Epithelial cell of prostate (primary cell): ENCODE results near the gene RFTN1.

Experiments used
- DNase-seq: peaks from one replicate; pipeline ENCODE4 v3.0.0-alpha.2; 2011; ENCODE audit warnings: low read depth, low spot score
- H3K27ac ChIP-seq: fragments of 450-650 bp; 2 replicates; pipeline ENCODE4 v1.5.1; 2017; ENCODE audit warnings: mild to moderate bottlenecking

The RFTN1 gene

GRCh38 chr3:16529264-16529663 is 15.8 kb upstream of the RFTN1 start:
- DNase-seq = no peak
- H3K27ac ChIP-seq = no peak overlapping the region

DNA sequence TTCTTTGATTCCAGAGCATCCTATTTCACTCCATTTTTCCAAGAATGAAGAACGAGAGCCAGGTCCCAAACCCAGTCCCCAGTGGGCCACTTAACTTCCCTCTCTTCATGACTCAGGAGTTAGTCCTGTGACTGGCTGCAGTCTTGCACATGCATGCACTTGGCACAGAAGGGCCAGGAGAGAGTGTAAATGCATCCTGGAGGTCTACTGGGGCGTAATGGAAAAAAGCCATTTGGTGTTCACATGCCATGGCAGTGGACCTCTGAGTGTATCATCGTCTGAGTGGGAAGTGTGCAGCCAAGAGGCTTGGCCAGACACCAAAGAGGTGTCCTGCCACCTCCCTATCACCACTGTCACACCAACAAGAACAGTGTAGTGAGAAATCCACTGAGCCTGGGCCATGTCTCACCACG is 15.1 kb upstream of the RFTN1 start:
- H3K27ac ChIP-seq = no peak overlapping the region
- no peak for DNase-seq

DNA sequence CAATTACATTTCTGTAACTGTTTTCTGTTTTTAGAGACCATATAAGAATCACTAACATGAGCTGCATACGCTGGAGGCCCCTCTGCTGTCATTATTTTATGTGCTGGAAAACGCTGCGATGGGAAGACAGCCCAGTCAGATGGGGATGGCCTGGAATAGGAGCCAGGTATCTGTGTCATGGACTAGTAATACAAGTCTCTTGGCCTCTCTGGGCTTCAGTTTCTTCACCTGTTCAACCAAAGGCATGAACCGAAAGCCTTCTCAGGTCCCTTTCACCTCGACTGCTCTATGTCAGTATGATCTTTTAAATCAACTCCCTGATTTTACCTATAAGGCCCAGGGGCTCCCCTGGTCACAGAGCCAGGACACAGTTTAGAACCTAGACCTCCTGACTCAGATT is 14.6 kb upstream of the RFTN1 start:
- no peak overlapping the region for H3K27ac ChIP-seq
- no peak for DNase-seq

DNA sequence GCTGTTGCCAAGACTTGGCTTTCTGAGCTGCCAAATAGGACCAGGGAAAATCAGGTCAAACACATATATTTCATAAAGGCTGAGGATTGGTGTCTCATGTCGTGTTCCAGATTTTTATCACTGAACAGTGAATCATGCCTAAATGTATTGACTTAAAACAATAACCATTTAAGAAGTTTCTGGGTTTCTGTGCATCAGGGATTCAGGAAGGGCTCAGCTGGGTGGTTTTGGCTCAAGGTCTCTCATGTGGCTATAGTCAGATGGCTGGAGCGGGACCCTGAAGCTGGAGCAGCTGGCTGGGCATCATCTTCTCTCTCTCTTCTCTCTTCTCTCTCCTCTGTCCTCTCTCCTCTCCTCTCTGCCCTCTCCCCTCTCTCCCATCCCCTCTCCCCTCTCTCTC is 10.7 kb upstream of the RFTN1 start:
- DNase-seq = no peak
- H3K27ac ChIP-seq = no peak overlapping the region

DNA sequence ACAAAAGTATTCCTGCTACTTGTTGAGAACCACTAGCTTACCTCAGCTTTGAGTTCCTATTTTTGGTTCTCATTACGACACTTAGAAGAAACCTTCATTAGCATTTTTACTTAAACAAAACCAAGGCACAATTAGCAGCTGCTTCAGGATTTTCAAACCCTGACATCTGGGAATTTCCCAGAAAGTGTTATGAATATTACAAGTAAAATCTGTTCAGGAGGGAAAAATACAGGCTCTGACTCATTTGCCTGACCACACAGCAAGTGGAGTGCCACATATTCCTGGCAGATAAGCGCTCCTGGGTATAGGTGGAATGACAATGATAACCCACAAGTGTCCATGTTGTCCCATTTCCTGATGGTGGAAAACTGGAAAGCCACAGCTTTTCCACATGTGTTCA is 10.3 kb upstream of the RFTN1 start:
- no peak overlapping the region for H3K27ac ChIP-seq
- no peak for DNase-seq

- no peak overlapping the region for H3K27ac ChIP-seq
- DNase-seq = no peak
Measured at GRCh38 chr3:16522834-16523233, 9.3 kb upstream of the RFTN1 start.

- DNase-seq = no peak
- H3K27ac ChIP-seq = no peak overlapping the region
Measured at GRCh38 chr3:16520970-16521881, 7.7 kb upstream of the RFTN1 start.

- DNase-seq = no peak
- H3K27ac ChIP-seq = no peak overlapping the region
Measured at GRCh38 chr3:16520241-16520969, 6.9 kb upstream of the RFTN1 start.

- no peak overlapping the region for H3K27ac ChIP-seq
- no peak for DNase-seq
Measured at GRCh38 chr3:16516695-16517481, 3.4 kb upstream of the RFTN1 start.

- no peak for DNase-seq
- no peak overlapping the region for H3K27ac ChIP-seq
Measured at GRCh38 chr3:16515885-16516420, 2.5 kb upstream of the RFTN1 start.

DNA sequence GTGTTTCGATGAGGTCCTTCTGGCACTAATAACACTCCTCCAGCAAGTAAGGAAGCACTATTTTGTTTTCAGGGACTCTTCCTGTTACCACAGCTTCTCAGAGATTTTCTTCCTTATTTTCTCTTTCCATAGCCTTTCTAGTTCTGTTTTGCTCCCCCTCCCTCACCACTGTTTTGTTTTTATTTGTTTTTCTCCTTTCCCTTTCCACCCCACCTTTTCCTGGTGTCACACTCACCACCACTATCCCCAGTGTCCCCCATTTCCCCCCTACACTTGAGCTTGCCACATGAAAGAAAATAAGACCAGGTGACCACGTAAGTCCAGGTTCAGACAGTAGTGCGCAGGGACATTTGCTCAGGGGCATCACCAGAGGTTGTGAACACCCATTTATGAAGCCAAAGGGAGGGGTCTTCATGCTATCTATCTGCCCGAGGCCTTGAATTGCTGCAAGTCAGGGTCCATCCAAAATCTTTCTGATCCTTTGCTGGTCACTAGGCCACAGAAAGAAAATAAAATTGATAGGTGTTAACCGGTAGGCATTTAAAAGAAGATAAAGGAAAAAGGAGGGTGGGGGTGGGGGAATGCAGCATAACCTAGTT is 1.4 kb upstream of the RFTN1 start:
- no peak overlapping the region for H3K27ac ChIP-seq

GRCh38 chr3:16514021-16514700 is 662 bp upstream of the RFTN1 start:
- DNase-seq = no peak
- H3K27ac ChIP-seq = no peak overlapping the region

More for the DNA sequence above, 1.4 kb upstream of the RFTN1 start:
- no peak for DNase-seq

GRCh38 chr3:16512435-16513140 is 911 bp downstream of the RFTN1 start:
- no peak for DNase-seq
- no peak overlapping the region for H3K27ac ChIP-seq

DNA sequence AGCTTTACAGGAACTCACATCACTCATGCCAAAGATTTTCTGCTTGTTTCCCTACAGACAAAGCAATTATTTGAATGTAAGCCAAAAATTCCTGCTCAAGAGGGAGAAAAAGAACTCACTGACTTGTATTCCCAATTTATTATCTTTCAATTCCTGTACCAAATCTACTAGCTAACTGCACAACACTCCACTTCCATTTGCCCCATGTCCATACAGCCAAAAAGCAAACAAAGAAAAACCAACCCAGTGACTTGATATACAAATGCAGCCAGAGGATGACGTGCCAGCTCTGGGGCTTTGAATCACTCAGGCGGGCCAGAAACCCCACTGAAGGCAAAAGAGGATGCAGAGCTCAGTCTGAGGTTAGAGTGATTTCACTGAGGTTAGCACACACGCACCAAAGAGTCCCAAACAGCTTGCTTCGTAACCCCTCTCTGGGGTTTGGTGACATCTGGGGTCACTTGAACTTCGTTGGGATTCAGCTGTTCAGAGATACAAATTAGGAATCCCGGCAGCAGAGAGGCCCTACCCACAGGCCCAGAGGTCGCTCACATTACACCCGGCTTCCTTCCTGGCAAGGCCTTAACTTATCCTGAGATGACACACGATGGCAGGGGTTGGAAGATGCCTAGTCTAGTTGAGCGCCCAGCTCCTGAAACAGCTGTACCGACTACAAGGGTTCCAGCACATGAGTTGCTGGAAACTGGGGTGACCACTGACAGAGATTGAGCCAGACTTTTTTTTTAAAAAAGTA is 1.6 kb downstream of the RFTN1 start:
- no peak for DNase-seq
- no peak overlapping the region for H3K27ac ChIP-seq

GRCh38 chr3:16510620-16511319 is 2.7 kb downstream of the RFTN1 start:
- no peak overlapping the region for H3K27ac ChIP-seq
- no peak for DNase-seq

- no peak overlapping the region for H3K27ac ChIP-seq
- no peak for DNase-seq
Measured at GRCh38 chr3:16509721-16510619, 3.5 kb downstream of the RFTN1 start.

DNA sequence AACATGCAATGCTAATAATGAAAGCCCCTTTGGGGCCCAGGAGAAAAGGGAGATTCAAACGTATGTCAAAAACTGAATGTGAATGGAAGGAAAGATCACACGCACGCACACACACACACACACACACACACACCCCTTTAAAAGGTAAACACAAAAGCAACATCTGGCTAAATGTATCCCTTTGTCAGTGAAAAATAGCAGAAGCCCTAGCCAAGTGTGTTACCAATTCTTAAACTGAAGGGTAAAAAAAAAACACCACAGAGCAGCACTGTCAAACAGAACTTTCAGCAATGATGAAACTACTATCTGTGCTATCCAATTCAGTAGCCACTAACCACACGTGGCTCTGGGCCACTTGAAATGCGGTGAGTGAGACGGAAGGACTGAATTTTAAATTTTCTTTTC is 4.9 kb downstream of the RFTN1 start:
- DNase-seq = no peak
- H3K27ac ChIP-seq = no peak overlapping the region
